PC-9 (cell line): ENCODE data around the gene ZNF540. TPM values are rescaled to one million over a fixed set of nuclear protein-coding genes. Genes with fewer than 3 reads are reported as not detected.

Experiments used
- BruUV-seq: library from RNA; stranded (reverse); fragments of 400-500 nt; replicated peaks from 2 replicates; lab custom pipeline; 2021; lab: Mats Ljungman, UMichigan
- CTCF ChIA-PET: fragments of 300-600 bp; sonication (Branson Sonifier 250); formaldehyde crosslinking; loops from one replicate; lab custom pipeline; 2022; ENCODE audit warnings: antibody characterized with exemption; lab: Charles Lee
- POLR2A ChIA-PET: fragments of 300-600 bp; sonication (Branson Sonifier 250); formaldehyde crosslinking; loops from one replicate; lab custom pipeline; 2022; ENCODE audit warnings: antibody characterized with exemption; ENCODE audit not compliant: unreplicated experiment; lab: Charles Lee
- DNase-seq, 2 experiments: peaks; one replicate each; pipeline versions ENCODE4 v3.0.0 to v3.0.0-alpha.2; 2015 to 2022; ENCODE audit warnings: mixed read lengths in 1 of 2
- H2AFZ ChIP-seq: fragments of 200-600 bp; sonication (generic); 2 replicates; pipeline ENCODE4 v1.8.1; 2017; ENCODE audit warnings: antibody characterized with exemption
- H3F3A ChIP-seq: fragments of 200-600 bp; sonication (generic); 2 replicates; pipeline ENCODE4 v1.8.1; 2017; ENCODE audit warnings: antibody characterized with exemption, mild to moderate bottlenecking, low read depth; ENCODE audit not compliant: insufficient read depth
- H3K27ac ChIP-seq: fragments of 200-600 bp; sonication (generic); 2 replicates; pipeline ENCODE4 v1.6.1; 2016; ENCODE audit warnings: mixed run types
- H3K27me3 ChIP-seq: fragments of 200-600 bp; sonication (generic); 2 replicates; pipeline ENCODE4 v1.6.1; 2016; ENCODE audit warnings: low read depth, mixed run types; ENCODE audit not compliant: insufficient read depth
- H3K36me3 ChIP-seq: fragments of 200-600 bp; sonication (generic); 2 replicates; pipeline ENCODE4 v1.6.1; 2016; ENCODE audit warnings: low read depth, mixed run types
- H3K4me1 ChIP-seq: fragments of 200-600 bp; sonication (generic); replicated peaks from 2 replicates; pipeline ENCODE4 v1.6.1; 2016; ENCODE audit warnings: mixed run types; ENCODE audit not compliant: insufficient read depth
- H3K4me2 ChIP-seq: fragments of 200-600 bp; sonication (generic); 2 replicates; pipeline ENCODE4 v1.6.1; 2017; ENCODE audit warnings: mixed run types
- H3K4me3 ChIP-seq: fragments of 200-600 bp; sonication (generic); 2 replicates; pipeline ENCODE4 v1.6.1; 2016; ENCODE audit warnings: mixed run types
- H3K79me2 ChIP-seq: fragments of 200-600 bp; sonication (generic); 2 replicates; pipeline ENCODE4 v1.6.1; 2017; ENCODE audit warnings: low read depth, mixed run types
- H3K9me2 ChIP-seq: fragments of 200-600 bp; sonication (generic); 2 replicates; pipeline ENCODE4 v1.8.1; 2017; ENCODE audit warnings: mild to moderate bottlenecking; ENCODE audit not compliant: insufficient read depth
- H3K9me3 ChIP-seq: fragments of 200-600 bp; sonication (generic); 2 replicates; pipeline ENCODE4 v1.8.1; 2016; ENCODE audit warnings: low read depth; ENCODE audit not compliant: insufficient read depth
- H4K20me1 ChIP-seq: fragments of 200-600 bp; sonication (generic); 2 replicates; pipeline ENCODE4 v1.8.1; 2017; ENCODE audit not compliant: insufficient read depth
- CTCF ChIP-seq: fragments of 200-600 bp; sonication (generic); conservative IDR thresholded peaks from 2 replicates; pipeline ENCODE4 v1.6.1; 2017; ENCODE audit warnings: mixed run types, antibody characterized with exemption, mild to moderate bottlenecking, moderate library complexity
- EZH2 ChIP-seq: fragments of 200-600 bp; sonication (generic); IDR thresholded peaks from 2 replicates; pipeline ENCODE4 v1.8.0; 2017; ENCODE audit warnings: antibody characterized with exemption, low read depth
- intact Hi-C: fragments of 100-400 bp; cut with micrococcal nuclease; formaldehyde crosslinking; loops from one replicate; pipeline ENCODE4 v1.10.0; 2022; ENCODE audit not compliant: unreplicated experiment
- total RNA-seq: library from RNA; stranded (reverse); gene quantifications from 2 replicates; pipeline ENCODE4 v1.2.3, GENCODE V29; 2021

The ZNF540 gene
- total RNA-seq, 1 experiment from 2014 or later = 0.37 TPM

- Histone ChIP-seq H3K9me2 (no peaks in the 10 kb centered on the region), H3K4me2 (no peak overlapping the region), H3K27ac (no peak overlapping the region), H3K9me3 (peaks cover 67% of the 10 kb centered on the region), H2AFZ (no peak overlapping the region), H3K4me1 (no peaks in the 10 kb centered on the region), H3K36me3 (peaks cover 17% of the 10 kb centered on the region), H3K79me2 (no peaks in the 10 kb centered on the region), H3K4me3 (no peak overlapping the region), H3K27me3 (no peaks in the 10 kb centered on the region), H4K20me1 (no peaks in the 10 kb centered on the region), H3F3A (no peaks in the 10 kb centered on the region)
- intact Hi-C loops = no loop called here
- BruUV-seq = no TSS peak
- ChIA-PET CTCF (no interaction called here), POLR2A (no interaction called here)
- TF ChIP-seq CTCF (no peak), EZH2 (no peak)
- DNase-seq = no peak
These were observed 40.7 kb downstream of the ZNF540 start for GRCh38 chr19:37635076-37636056.

DNA sequence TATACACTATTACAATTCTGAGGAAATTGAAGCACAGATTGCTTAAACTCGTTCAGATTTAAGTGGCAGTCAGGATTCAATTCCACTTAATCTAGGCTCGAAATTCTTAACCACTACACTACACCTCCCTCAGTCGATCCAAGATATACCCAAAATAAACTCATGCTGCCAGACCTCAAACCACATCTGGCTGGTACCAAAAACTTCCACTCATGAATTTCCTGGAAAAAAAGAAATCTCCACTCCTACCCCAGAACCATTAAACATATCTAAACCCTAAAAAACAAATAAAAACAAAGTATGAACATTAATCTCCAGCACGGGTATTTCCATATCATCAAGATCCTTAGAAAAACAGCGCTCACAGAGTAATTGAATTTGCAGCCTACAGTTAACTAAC lies 59.4 kb downstream of the ZNF540 start:
- peak overlapping the region; percentile 92 for H3K4me2 ChIP-seq
- peaks cover 31% of the 10 kb centered on the region for H3K79me2 ChIP-seq
- peaks cover 22% of the 10 kb centered on the region; the same call in 1 of the 2 replicates for H3K36me3 ChIP-seq
- BruUV-seq = TSS peak; percentile 53
- no peaks in the 10 kb centered on the region for H3K27me3 ChIP-seq
- H2AFZ ChIP-seq = peak overlapping the region; percentile 100
- H3F3A ChIP-seq = no peaks in the 10 kb centered on the region
- H3K27ac ChIP-seq = no peak overlapping the region
- TF ChIP-seq EZH2 (no peak), CTCF (no peak)
- H4K20me1 ChIP-seq = no peaks in the 10 kb centered on the region
- ChIA-PET CTCF (no interaction called here), POLR2A (no interaction called here)
- peaks cover 19% of the 10 kb centered on the region for H3K9me3 ChIP-seq
- intact Hi-C loops = no loop called here
- H3K4me3 ChIP-seq = peak overlapping the region; percentile 67
- H3K4me1 ChIP-seq = peaks cover 18% of the 10 kb centered on the region
- DNase-seq = no peak
- H3K9me2 ChIP-seq = no peaks in the 10 kb centered on the region

DNA sequence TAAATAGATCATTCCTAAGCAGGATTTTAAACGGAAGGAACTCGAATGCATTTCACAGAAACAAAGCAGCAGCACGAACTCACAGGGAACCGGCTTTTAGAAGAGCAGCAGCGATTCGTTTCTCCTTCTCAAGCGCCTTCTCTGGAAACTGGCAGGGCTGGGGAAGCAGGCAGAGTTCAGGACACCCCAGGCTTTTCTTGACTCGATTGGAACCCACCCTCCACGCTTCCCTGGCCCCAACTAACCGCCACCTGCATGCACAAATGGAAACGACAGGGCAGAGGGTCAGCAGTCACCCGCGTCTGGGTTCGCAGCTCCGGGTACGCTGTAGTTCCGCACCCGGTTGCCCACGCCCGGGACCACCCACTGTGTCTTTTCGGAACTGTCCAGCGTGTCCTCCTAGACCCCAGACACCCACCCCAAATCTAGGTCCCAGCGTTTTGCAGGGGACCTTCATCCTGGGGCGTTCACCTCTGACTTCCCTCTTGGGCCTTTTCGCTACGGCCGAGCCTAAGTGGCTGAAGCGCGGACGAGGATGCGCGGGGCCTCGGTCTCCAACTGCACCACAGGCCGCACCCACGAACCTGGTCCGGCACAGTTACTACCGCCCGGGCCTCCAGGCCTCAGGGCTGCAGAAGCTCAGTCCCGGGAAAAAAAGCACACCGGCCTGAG lies 60.1 kb downstream of the ZNF540 start:
- H4K20me1 ChIP-seq = no peaks in the 10 kb centered on the region
- H3K27ac ChIP-seq = peak overlapping the region; percentile 58
- peaks cover 31% of the 10 kb centered on the region for H3K79me2 ChIP-seq
- intact Hi-C loops = no loop called here
- H3F3A ChIP-seq = no peaks in the 10 kb centered on the region
- ChIA-PET POLR2A (no interaction called here), CTCF (no interaction called here)
- peak overlapping the region; percentile 100 for H2AFZ ChIP-seq
- peaks cover 19% of the 10 kb centered on the region for H3K9me3 ChIP-seq
- H3K36me3 ChIP-seq = peaks cover 22% of the 10 kb centered on the region; the same call in 1 of the 2 replicates
- H3K4me1 ChIP-seq = peaks cover 18% of the 10 kb centered on the region
- H3K4me2 ChIP-seq = peak overlapping the region; percentile 92
- TF ChIP-seq CTCF (no peak), EZH2 (no peak)
- no TSS peak for BruUV-seq
- H3K27me3 ChIP-seq = no peaks in the 10 kb centered on the region
- peak overlapping the region; percentile 67 for H3K4me3 ChIP-seq
- DNase-seq = peak; percentile 2 to 37
- no peaks in the 10 kb centered on the region for H3K9me2 ChIP-seq
